ENCODE results near the gene SRSF8.

SRSF8 gene

DNA sequence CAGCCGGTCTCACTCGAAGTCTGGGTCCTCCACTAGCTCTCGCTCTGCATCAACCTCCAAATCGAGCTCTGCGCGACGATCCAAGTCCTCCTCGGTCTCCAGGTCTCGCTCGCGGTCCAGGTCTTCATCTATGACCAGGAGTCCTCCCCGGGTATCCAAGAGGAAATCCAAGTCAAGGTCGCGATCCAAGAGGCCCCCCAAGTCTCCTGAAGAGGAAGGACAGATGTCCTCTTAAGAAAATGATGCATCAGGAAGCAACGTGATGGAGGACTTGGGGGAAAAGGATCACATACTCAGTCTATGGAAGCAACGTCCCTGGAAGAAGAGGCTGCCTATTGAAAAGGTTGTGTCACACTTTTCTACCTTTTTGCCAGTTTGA is 1.1 kb downstream of the SRSF8 start:
- H3K4ac ChIP-seq (ENCODE audit: low read depth, low read length) = peak overlapping the region; percentile 21
- H2AFZ ChIP-seq (ENCODE audit: insufficient read depth, low read length, poor library complexity) = peak overlapping the region; percentile 58
- no peak for DNase-seq
- H3K4me3 ChIP-seq (ENCODE audit: low read depth, low read length) = peak overlapping the region; percentile 89
- H3K79me2 ChIP-seq (ENCODE audit: control insufficient read depth, insufficient read depth, low read length, poor library complexity) = peaks cover 11% of the 10 kb centered on the region
- no peaks in the 10 kb centered on the region for H3K36me3 ChIP-seq (ENCODE audit: control insufficient read depth in 1 of 2, insufficient read depth in 2 of 2, low read length in 2 of 2)
- H3K23ac ChIP-seq (ENCODE audit: low read length) = peak overlapping the region; percentile 78
- peak overlapping the region; percentile 86 for H4K91ac ChIP-seq (ENCODE audit: low read depth, low read length)
- no peak overlapping the region for H2BK12ac ChIP-seq (ENCODE audit: low read length)
- peaks cover 12% of the 10 kb centered on the region for H3K79me1 ChIP-seq (ENCODE audit: low read length)
- H2BK5ac ChIP-seq (ENCODE audit: low read depth, low read length, poor library complexity) = peak overlapping the region; percentile 24
- no peaks in the 10 kb centered on the region for H3K9me3 ChIP-seq (ENCODE audit: insufficient read depth, low read depth, low read length)
- no peaks in the 10 kb centered on the region for H3K4me1 ChIP-seq (ENCODE audit: control insufficient read depth in 1 of 2, insufficient read depth in 2 of 2, low read length in 2 of 2)
- peak overlapping the region; percentile 24 for H3K18ac ChIP-seq (ENCODE audit: low read length)
- peak overlapping the region; percentile 80 for H3K4me2 ChIP-seq (ENCODE audit: low read length)
- H3K27ac ChIP-seq (ENCODE audit: low read depth, low read length) = peak overlapping the region; percentile 79
- peak overlapping the region; percentile 12 for H4K12ac ChIP-seq (ENCODE audit: low read depth, low read length)
- peak overlapping the region; percentile 25 for H3K14ac ChIP-seq (ENCODE audit: low read length)
- peak overlapping the region; percentile 85 for H2BK120ac ChIP-seq (ENCODE audit: insufficient read depth, low read length, poor library complexity)
- H4K8ac ChIP-seq (ENCODE audit: low read depth, low read length) = peak overlapping the region; percentile 67
- H3K27me3 ChIP-seq (ENCODE audit: insufficient read depth, low read length) = no peaks in the 10 kb centered on the region
- H3K9ac ChIP-seq (ENCODE audit: low read length) = peak overlapping the region; percentile 94
- WGBS (ENCODE audit: extremely low coverage, insufficient coverage, insufficient read length) = no CpG with 5 or more reads among the region's 16 CpGs
- peak overlapping the region; percentile 1 for H2AK5ac ChIP-seq (ENCODE audit: low read length)

DNA sequence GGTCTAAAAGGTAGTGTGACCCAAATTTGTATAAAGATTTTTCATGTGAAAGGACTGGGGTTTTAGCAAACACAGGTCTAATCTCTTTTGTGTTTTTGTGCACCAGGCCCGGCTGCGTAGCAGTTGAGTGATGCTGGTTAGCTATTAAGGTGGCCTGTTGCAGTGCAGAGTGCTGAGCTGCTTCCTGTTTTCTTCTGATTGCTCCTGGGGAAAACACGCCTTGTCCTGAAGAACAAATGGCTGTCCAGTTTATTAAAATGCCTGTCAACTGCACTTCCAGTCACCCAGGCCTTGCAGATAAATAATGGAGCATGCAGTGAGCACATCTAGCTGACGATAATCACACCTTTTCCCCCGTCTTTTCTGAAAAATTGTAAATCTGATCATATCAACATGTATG is 1.8 kb downstream of the SRSF8 start:
- H3K27ac ChIP-seq (ENCODE audit: low read depth, low read length) = no peak overlapping the region
- H2BK5ac ChIP-seq (ENCODE audit: low read depth, low read length, poor library complexity) = no peak overlapping the region
- H3K79me1 ChIP-seq (ENCODE audit: low read length) = peaks cover 12% of the 10 kb centered on the region
- no peak overlapping the region for H2AK5ac ChIP-seq (ENCODE audit: low read length)
- no peaks in the 10 kb centered on the region for H3K36me3 ChIP-seq (ENCODE audit: control insufficient read depth in 1 of 2, insufficient read depth in 2 of 2, low read length in 2 of 2)
- no peaks in the 10 kb centered on the region for H3K9me3 ChIP-seq (ENCODE audit: insufficient read depth, low read depth, low read length)
- no peak overlapping the region for H4K12ac ChIP-seq (ENCODE audit: low read depth, low read length)
- H3K27me3 ChIP-seq (ENCODE audit: insufficient read depth, low read length) = no peaks in the 10 kb centered on the region
- no peaks in the 10 kb centered on the region for H3K4me1 ChIP-seq (ENCODE audit: control insufficient read depth in 1 of 2, insufficient read depth in 2 of 2, low read length in 2 of 2)
- H3K4me3 ChIP-seq (ENCODE audit: low read depth, low read length) = no peak overlapping the region
- no peak overlapping the region for H2AFZ ChIP-seq (ENCODE audit: insufficient read depth, low read length, poor library complexity)
- no CpG with 5 or more reads among the region's 5 CpGs for WGBS (ENCODE audit: extremely low coverage, insufficient coverage, insufficient read length)
- H3K18ac ChIP-seq (ENCODE audit: low read length) = no peak overlapping the region
- no peak overlapping the region for H3K23ac ChIP-seq (ENCODE audit: low read length)
- H3K79me2 ChIP-seq (ENCODE audit: control insufficient read depth, insufficient read depth, low read length, poor library complexity) = peaks cover 11% of the 10 kb centered on the region
- H3K14ac ChIP-seq (ENCODE audit: low read length) = no peak overlapping the region
- no peak overlapping the region for H4K8ac ChIP-seq (ENCODE audit: low read depth, low read length)
- DNase-seq = peak; percentile 85 to 90
- H4K91ac ChIP-seq (ENCODE audit: low read depth, low read length) = no peak overlapping the region
- no peak overlapping the region for H3K4ac ChIP-seq (ENCODE audit: low read depth, low read length)
- no peak overlapping the region for H2BK120ac ChIP-seq (ENCODE audit: insufficient read depth, low read length, poor library complexity)
- no peak overlapping the region for H3K9ac ChIP-seq (ENCODE audit: low read length)
- H3K4me2 ChIP-seq (ENCODE audit: low read length) = peak overlapping the region; percentile 80
- H2BK12ac ChIP-seq (ENCODE audit: low read length) = no peak overlapping the region

DNA sequence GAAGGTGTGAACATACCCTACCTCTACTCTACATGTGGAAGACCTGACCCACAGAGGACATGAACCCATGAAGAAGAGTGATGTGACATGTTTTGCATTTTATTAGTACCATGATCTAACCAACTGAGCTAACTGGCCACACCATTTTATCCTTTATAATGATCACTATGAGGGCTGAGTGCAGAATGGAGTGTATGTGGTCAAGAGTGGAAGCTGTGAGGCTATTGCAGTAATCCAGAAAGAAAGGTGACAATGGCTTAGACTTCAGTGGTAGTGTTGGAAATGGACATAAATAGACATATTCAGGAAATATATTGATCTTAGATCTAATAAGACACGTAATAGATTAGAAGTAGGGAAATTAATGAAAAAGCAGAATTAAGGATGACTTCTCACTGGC is 3.8 kb downstream of the SRSF8 start:
- no CpG with 5 or more reads among the region's 1 CpG for WGBS (ENCODE audit: extremely low coverage, insufficient coverage, insufficient read length)

DNA sequence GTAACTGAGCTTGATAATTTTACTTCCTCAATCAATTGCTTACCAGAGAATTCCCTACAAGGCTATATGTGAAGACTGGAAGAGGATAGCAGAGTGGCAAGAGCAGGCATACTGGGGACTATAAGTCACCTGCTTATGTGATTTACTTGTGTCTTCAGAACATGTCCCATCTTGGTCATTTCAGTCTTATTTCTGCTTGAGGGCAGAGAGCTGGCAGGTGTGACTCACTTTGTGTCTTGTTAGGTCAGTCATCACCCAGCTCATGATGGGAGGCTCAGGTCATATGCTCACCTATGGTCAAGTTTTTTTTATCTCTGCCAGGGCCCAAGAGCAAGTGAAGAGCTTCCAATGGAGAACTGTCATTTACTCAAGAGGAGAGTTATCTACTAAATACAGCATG is 6.2 kb downstream of the SRSF8 start:
- Histone ChIP-seq H3K27ac (ENCODE audit: low read depth, low read length) (no peak overlapping the region), H4K91ac (ENCODE audit: low read depth, low read length) (no peak overlapping the region)

More for the DNA sequence above, 3.8 kb downstream of the SRSF8 start:
- no peak overlapping the region for H3K27ac ChIP-seq (ENCODE audit: low read depth, low read length)
- no peak overlapping the region for H3K4me3 ChIP-seq (ENCODE audit: low read depth, low read length)
- no peaks in the 10 kb centered on the region for H3K36me3 ChIP-seq (ENCODE audit: control insufficient read depth in 1 of 2, insufficient read depth in 2 of 2, low read length in 2 of 2)
- H3K9ac ChIP-seq (ENCODE audit: low read length) = no peak overlapping the region
- H2BK12ac ChIP-seq (ENCODE audit: low read length) = no peak overlapping the region
- H4K91ac ChIP-seq (ENCODE audit: low read depth, low read length) = no peak overlapping the region
- H3K9me3 ChIP-seq (ENCODE audit: insufficient read depth, low read depth, low read length) = no peaks in the 10 kb centered on the region
- H3K4me1 ChIP-seq (ENCODE audit: control insufficient read depth in 1 of 2, insufficient read depth in 2 of 2, low read length in 2 of 2) = no peaks in the 10 kb centered on the region
- H3K4ac ChIP-seq (ENCODE audit: low read depth, low read length) = no peak overlapping the region
- H2BK5ac ChIP-seq (ENCODE audit: low read depth, low read length, poor library complexity) = no peak overlapping the region
- no peak for DNase-seq
- H2AFZ ChIP-seq (ENCODE audit: insufficient read depth, low read length, poor library complexity) = no peak overlapping the region
- H3K27me3 ChIP-seq (ENCODE audit: insufficient read depth, low read length) = no peaks in the 10 kb centered on the region
- H3K79me2 ChIP-seq (ENCODE audit: control insufficient read depth, insufficient read depth, low read length, poor library complexity) = peaks cover 11% of the 10 kb centered on the region
- H2BK120ac ChIP-seq (ENCODE audit: insufficient read depth, low read length, poor library complexity) = no peak overlapping the region
- no peak overlapping the region for H3K14ac ChIP-seq (ENCODE audit: low read length)
- no peak overlapping the region for H2AK5ac ChIP-seq (ENCODE audit: low read length)
- no peak overlapping the region for H3K18ac ChIP-seq (ENCODE audit: low read length)
- no peak overlapping the region for H3K4me2 ChIP-seq (ENCODE audit: low read length)
- H3K23ac ChIP-seq (ENCODE audit: low read length) = no peak overlapping the region
- H3K79me1 ChIP-seq (ENCODE audit: low read length) = peaks cover 12% of the 10 kb centered on the region
- H4K8ac ChIP-seq (ENCODE audit: low read depth, low read length) = no peak overlapping the region
- no peak overlapping the region for H4K12ac ChIP-seq (ENCODE audit: low read depth, low read length)

More for the DNA sequence above, 6.2 kb downstream of the SRSF8 start:
- Histone ChIP-seq H3K4me3 (ENCODE audit: low read depth, low read length) (no peak overlapping the region), H3K18ac (ENCODE audit: low read length) (no peak overlapping the region), H3K79me1 (ENCODE audit: low read length) (peaks cover 1% of the 10 kb centered on the region), H4K12ac (ENCODE audit: low read depth, low read length) (no peak overlapping the region), H3K4ac (ENCODE audit: low read depth, low read length) (no peak overlapping the region), H3K27me3 (ENCODE audit: insufficient read depth, low read length) (no peaks in the 10 kb centered on the region), H3K4me1 (ENCODE audit: control insufficient read depth in 1 of 2, insufficient read depth in 2 of 2, low read length in 2 of 2) (no peaks in the 10 kb centered on the region), H2AK5ac (ENCODE audit: low read length) (no peak overlapping the region), H2BK120ac (ENCODE audit: insufficient read depth, low read length, poor library complexity) (no peak overlapping the region), H3K9ac (ENCODE audit: low read length) (no peak overlapping the region), H2BK5ac (ENCODE audit: low read depth, low read length, poor library complexity) (no peak overlapping the region), H2AFZ (ENCODE audit: insufficient read depth, low read length, poor library complexity) (no peak overlapping the region), H3K36me3 (ENCODE audit: control insufficient read depth in 1 of 2, insufficient read depth in 2 of 2, low read length in 2 of 2) (no peaks in the 10 kb centered on the region), H3K4me2 (ENCODE audit: low read length) (no peak overlapping the region), H3K9me3 (ENCODE audit: insufficient read depth, low read depth, low read length) (no peaks in the 10 kb centered on the region), H3K79me2 (ENCODE audit: control insufficient read depth, insufficient read depth, low read length, poor library complexity) (no peaks in the 10 kb centered on the region), H3K23ac (ENCODE audit: low read length) (no peak overlapping the region), H3K14ac (ENCODE audit: low read length) (no peak overlapping the region), H4K8ac (ENCODE audit: low read depth, low read length) (no peak overlapping the region), H2BK12ac (ENCODE audit: low read length) (no peak overlapping the region)
- DNase-seq = peak; percentile 34 to 48

Data from trophoblast cell (in vitro differentiated cells and primary cell).